Measurements from ENCODE around the gene ALK. TPM values are rescaled to one million over a fixed set of nuclear protein-coding genes. Genes with fewer than 3 reads are reported as not detected.

ALK gene
- total RNA-seq, 4 donors from 2014 or later, result 0.19 TPM; not detected in 3

DNA sequence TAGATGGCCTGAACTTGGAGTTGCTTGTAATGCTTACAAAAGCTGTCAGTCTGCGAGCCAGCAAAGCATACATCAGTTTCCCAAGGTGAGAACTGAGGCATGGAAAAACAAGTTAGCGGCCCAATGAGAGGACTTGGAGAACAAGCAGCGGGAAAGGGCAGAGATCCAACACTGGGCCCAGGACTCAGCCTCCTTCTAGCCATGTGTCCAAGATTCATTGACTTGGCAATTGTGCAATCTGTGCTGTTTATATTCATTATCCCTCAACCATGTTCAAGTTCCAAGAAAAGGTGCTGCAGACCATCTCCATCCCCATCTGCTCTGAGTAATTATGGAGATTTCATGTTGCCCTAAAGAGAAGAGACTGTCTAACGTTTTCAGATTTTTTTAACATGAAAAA, 187.4 kb downstream of the ALK start:
- Histone ChIP-seq H3K4me1 (no peaks in the 10 kb centered on the region), H3K27me3 (peaks cover 0 to 28% (median 0%) of the 10 kb centered on the region in 4 donors), H3K36me3 (no peaks in the 10 kb centered on the region), H3K4me3 (no peak overlapping the region), H3K27ac (no peak overlapping the region), H3K9me3 (no peaks in the 10 kb centered on the region)
- TF ChIP-seq, protein P1, sequence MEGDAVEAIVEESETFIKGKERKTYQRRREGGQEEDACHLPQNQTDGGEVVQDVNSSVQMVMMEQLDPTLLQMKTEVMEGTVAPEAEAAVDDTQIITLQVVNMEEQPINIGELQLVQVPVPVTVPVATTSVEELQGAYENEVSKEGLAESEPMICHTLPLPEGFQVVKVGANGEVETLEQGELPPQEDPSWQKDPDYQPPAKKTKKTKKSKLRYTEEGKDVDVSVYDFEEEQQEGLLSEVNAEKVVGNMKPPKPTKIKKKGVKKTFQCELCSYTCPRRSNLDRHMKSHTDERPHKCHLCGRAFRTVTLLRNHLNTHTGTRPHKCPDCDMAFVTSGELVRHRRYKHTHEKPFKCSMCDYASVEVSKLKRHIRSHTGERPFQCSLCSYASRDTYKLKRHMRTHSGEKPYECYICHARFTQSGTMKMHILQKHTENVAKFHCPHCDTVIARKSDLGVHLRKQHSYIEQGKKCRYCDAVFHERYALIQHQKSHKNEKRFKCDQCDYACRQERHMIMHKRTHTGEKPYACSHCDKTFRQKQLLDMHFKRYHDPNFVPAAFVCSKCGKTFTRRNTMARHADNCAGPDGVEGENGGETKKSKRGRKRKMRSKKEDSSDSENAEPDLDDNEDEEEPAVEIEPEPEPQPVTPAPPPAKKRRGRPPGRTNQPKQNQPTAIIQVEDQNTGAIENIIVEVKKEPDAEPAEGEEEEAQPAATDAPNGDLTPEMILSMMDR (IDR thresholded peaks at IDR 0.05), result no peak
- TF ChIP-seq POLR2A (IDR thresholded peaks at IDR 0.05), result no peak
- WGBS, 2 donors, result 56 to 59% methylated on average over 4 of the region's 4 CpGs
- intact Hi-C loops (cut with DNase I), result no loop called here
- DNase-seq, result no peak

DNA sequence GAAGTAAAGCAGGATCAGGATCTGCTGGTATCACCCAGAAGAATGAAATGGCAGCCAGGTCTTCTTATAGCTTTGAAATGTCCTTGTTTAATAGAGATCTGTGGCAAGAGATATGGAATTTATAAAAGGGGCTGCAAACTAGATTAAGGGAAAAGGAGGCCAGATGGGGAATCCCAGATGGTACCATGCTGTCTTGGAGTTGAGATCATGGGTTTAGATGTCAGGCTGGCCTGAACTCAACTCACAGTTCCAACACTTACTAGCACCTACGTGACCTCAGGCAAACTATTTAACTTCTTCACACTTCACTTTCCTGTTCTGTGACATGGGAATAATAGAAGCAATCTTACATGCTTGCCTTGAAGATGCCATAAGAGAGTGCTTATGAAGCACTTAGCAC, 188.2 kb downstream of the ALK start:
- DNase-seq, result no peak
- no peak overlapping the region for H3K27ac ChIP-seq
- H3K36me3 ChIP-seq, result no peaks in the 10 kb centered on the region
- no peaks in the 10 kb centered on the region for H3K9me3 ChIP-seq
- intact Hi-C loops (cut with DNase I), result no loop called here
- peaks cover 0 to 32% (median 0%) of the 10 kb centered on the region in 4 donors for H3K27me3 ChIP-seq
- no peak overlapping the region for H3K4me3 ChIP-seq
- TF ChIP-seq, protein P1 (IDR thresholded peaks at IDR 0.05), result no peak
- no peak for TF ChIP-seq POLR2A (IDR thresholded peaks at IDR 0.05)
- no peaks in the 10 kb centered on the region for H3K4me1 ChIP-seq
- WGBS, 2 donors, result 20 to 77% methylated on average over 1 of the region's 1 CpG

DNA sequence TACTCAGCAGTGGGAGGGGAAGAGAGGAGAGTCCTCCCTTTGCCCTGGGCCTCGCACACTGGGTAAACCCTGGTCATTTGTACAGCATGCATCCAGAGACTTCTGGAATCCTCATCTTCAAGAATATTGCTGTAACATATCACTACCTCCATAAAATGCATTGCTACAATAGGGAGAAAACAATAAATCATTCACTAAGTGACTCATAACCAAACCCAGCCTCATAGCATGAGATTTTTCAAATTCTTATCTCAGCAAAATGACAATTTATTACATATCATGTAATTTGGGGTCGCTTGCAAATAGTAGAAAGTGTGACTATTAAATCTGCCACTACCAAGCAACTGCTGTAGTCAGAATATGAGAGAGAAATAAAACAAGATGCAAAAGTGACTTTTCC, 189.4 kb downstream of the ALK start:
- Histone ChIP-seq H3K4me1 (no peaks in the 10 kb centered on the region), H3K9me3 (no peaks in the 10 kb centered on the region), H3K27ac (no peak overlapping the region), H3K36me3 (no peaks in the 10 kb centered on the region), H3K4me3 (no peak overlapping the region), H3K27me3 (peaks cover 0 to 23% (median 0%) of the 10 kb centered on the region in 4 donors)
- intact Hi-C loops (cut with DNase I), result no loop called here
- WGBS, 2 donors, result 75 to 79% methylated on average over 2 of the region's 2 CpGs
- DNase-seq, result no peak
- TF ChIP-seq, protein P1 (IDR thresholded peaks at IDR 0.05), result no peak
- no peak for TF ChIP-seq POLR2A (IDR thresholded peaks at IDR 0.05)

DNA sequence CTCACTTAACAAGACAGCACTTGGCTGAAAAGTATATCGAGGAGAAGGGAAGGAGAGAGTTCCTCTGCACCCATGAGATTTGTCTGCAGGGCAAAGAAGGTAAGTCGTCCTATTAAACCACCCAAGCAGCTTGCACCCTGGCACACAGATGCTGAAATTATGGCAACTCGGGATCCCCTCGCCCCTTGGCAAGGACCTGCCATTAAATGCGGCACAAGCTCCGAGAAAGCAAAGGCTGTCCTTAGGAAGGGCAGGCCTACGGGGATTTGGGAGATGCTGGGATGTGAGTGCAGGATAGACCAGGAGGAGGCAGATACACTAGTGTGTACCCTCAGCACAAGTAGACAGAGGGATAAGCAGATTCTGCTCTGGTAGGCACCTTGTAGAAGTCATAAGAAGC, 191.5 kb downstream of the ALK start:
- Histone ChIP-seq H3K36me3 (no peaks in the 10 kb centered on the region), H3K4me3 (no peak overlapping the region), H3K27me3 (peaks cover 0 to 23% (median 0%) of the 10 kb centered on the region in 4 donors), H3K27ac (no peak overlapping the region), H3K9me3 (no peaks in the 10 kb centered on the region), H3K4me1 (no peaks in the 10 kb centered on the region)
- WGBS, 2 donors, result 69 to 76% methylated on average over 5 to 7 of the region's 7 CpGs
- DNase-seq, result no peak
- TF ChIP-seq, protein P1 (IDR thresholded peaks at IDR 0.05), result no peak
- TF ChIP-seq POLR2A (IDR thresholded peaks at IDR 0.05), result no peak
- intact Hi-C loops (cut with DNase I), result no loop called here

DNA sequence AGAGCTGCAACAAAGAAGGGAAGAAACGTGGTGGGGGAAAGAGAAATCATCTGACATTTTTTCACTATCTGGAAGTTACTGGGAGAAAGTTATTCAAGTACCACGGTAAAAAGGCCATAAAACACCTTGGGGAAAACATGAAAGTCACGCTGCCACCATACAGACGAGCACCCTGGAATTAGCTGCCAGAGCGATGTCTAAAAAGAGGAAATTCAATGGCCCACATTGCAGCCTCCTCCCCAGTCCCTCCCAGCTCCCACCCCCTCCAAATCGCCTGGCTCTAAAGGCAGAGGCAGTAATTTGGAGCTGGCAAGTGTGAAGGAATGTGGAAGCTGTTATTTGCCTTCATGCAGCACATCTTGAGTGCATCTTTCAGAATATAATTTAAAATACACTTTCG, 192.0 kb downstream of the ALK start:
- H3K36me3 ChIP-seq, result no peaks in the 10 kb centered on the region
- no peak overlapping the region for H3K27ac ChIP-seq
- no peaks in the 10 kb centered on the region for H3K4me1 ChIP-seq
- no peak overlapping the region for H3K4me3 ChIP-seq
- H3K27me3 ChIP-seq, result peaks cover 0 to 23% (median 0%) of the 10 kb centered on the region in 4 donors
- WGBS, 2 donors, result 39 to 57% methylated on average over 7 of the region's 7 CpGs
- TF ChIP-seq, protein P1 (IDR thresholded peaks at IDR 0.05), result no peak
- no peak for TF ChIP-seq POLR2A (IDR thresholded peaks at IDR 0.05)
- intact Hi-C loops (cut with DNase I), result no loop called here
- no peaks in the 10 kb centered on the region for H3K9me3 ChIP-seq
- no peak for DNase-seq
